Left cardiac atrium (tissue), 4 donors: ENCODE data around the gene PBRM1. TPM values are rescaled to one million over a fixed set of nuclear protein-coding genes. Genes with fewer than 3 reads are reported as not detected.
A peak's percentile ranks its signal among the peaks of the same experiment; 100 is the strongest.
"Not testable (repeated sequence)": the region's sequence is repeated elsewhere in the genome, so short reads cannot be mapped to it uniquely, and the experiment has no call there.

ENCODE experiments used
- ATAC-seq, 2 donors: fragments of 200-7000 bp; cut with Tn5 transposase; one replicate each; pipeline ENCODE4 v1.9.1; 2020; ENCODE audit warnings: mild to moderate bottlenecking in 2 of 2, moderate library complexity in 2 of 2
- DNase-seq: peaks from one replicate; pipeline ENCODE4 v3.0.0-alpha.2; 2020
- intact Hi-C, 2 donors: fragments of 100-400 bp; cut with DNase I; formaldehyde crosslinking; loops; one replicate each; pipeline versions ENCODE4 v1.14.1 to v1.15.1; 2022 to 2023
- total RNA-seq, 2 donors: library from RNA; stranded (reverse); fragmentation: NEBNext Ultra II Directional; extraction: Animal tissue kit (Norgen Biotek cat#: 25700); gene quantifications; one replicate each; pipeline ENCODE4 v1.2.1, GENCODE V29; 2021
- donor health status: DM: no; HTN: yes; CAD: no.
- donor health status: DM: no; HTN: yes; CAD: no; lungs with severe emphysema.
- donor health status: DM: yes; HTN: yes; CAD: no.
- donor health status: Dilated cardiomyopathy.

The PBRM1 gene
- total RNA-seq, 2 donors from 2014 or later, result 50.7 to 54.4 TPM

DNA sequence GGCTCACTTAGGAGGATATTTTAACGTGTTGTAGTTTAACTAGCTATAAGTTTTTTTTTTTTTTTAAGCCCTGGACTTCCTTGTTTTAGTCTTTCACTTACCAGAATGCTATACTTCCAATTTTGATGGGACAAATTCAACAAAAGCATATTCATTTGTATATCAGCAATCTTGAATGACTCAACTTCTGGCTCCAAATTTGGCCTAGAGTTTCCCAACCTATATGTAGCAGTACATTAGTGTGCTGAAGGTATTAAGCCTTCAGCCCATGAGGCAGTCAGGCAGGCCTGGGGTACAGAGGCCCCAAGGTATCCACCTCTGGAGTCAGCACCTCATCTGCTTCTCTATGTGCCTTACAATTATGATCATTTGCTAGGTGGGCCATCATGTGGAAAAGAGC, 5.9 kb downstream of the PBRM1 start:
- DNase-seq (no peak), ATAC-seq (no peak)
- intact Hi-C loops, result loop anchor here (10.0 kb wide), 2 partner anchors 205 to 225 kb away; partner anchors contain the start of genes NISCH (in 1 of the 2) and TNNC1 (in 1 of the 2)

DNA sequence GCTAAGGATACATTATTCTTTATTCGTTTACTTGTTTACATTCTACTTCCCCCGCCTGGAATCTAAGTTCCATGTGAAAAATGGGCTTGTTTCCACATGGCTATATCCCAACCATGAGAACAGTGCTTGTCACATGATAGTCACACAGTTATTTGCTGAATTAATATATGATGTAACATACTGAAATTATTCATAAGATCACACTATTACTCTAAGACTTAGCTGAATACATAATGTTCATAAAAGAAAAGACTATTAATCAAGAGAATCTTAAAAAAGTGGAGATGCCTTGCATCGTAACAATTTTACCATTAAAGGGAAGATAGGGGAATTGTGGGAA, 6.5 kb downstream of the PBRM1 start:
- DNase-seq (no peak), ATAC-seq (no peak)
- intact Hi-C loops, result no loop called here

DNA sequence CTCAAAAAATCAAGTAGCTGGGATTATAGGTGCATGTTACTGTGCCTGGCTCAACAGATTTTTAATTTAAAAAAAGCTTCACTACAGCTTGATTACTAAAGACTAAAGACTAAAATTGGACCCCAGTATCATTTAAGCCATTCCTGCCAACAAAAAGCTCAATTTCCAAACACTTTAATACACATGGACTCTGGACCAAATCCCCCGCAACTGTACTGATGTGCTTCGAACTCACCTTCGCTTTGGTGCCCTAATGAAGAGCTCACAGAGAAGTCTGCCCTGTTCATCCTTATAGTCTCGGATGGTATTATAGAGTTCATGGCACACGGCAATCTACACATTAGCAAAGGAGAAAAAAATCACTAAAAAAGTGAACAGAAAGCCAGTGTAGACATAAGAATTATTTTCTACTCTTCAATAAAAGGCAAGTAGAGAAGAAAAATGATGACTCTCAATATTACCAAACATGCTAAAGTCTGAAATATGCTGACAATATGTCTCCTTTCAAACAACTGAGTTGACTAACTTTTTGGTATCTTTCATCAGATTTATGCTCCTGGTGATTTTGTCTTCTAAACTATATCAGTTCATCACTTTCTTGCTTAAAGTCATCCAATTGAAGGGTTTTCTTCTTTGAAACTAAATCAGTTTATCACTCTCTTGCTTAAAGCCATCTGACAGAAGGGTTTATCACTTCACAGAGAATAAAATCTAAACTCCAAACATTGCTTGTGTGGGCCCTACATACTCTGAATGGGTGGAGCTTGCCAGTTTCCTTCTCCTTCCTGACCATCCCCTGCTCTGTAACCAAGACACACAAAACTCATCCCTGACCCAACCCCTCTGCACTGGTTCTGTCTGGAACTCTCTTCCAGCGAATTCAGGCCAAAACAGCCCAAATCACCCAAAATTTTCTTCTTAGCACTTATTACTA, 7.2 kb downstream of the PBRM1 start:
- DNase-seq (no peak), ATAC-seq (no peak)
- intact Hi-C loops, result no loop called here

DNA sequence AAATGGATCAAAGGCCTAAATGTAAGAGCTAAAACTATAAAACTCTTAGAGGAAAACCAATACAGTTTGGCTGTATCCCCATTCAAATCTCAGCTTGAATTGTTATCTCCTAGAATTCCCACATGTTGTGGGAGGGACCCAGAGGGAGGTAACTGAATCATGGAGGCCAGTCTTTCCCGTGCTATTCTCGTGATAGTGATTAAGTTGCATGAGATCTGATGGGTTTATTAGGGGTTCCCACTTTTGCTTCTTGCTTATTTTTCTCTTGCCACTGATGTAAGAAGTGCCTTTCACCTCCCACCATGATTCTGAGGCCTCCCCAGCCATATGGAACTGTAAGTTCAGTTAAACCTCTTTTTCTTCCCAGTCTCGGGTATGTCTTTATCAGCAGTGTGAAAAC, 9.5 kb downstream of the PBRM1 start:
- intact Hi-C loops, DNase-seq, ATAC-seq: not testable (repeated sequence)

DNA sequence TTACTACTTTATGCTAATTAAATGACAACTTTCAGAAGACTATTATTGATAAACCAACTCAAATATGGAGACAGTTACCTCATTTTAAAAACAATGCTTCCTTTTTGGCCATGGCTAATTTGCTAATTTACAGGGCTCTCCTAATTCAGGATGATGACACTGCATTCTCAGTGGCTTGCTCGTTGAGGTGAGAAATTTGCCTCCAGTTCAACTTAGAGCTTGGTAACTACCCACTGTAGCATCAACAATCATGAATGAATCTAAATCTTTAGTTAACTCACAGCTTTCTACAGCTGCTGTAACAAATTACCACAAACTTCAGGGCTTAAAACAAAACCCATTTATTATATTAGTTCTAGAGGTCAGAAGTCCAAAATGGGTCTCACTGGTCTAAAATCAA, 14.0 kb downstream of the PBRM1 start:
- intact Hi-C loops, result no loop called here
- no peak for ATAC-seq
- no peak for DNase-seq

DNA sequence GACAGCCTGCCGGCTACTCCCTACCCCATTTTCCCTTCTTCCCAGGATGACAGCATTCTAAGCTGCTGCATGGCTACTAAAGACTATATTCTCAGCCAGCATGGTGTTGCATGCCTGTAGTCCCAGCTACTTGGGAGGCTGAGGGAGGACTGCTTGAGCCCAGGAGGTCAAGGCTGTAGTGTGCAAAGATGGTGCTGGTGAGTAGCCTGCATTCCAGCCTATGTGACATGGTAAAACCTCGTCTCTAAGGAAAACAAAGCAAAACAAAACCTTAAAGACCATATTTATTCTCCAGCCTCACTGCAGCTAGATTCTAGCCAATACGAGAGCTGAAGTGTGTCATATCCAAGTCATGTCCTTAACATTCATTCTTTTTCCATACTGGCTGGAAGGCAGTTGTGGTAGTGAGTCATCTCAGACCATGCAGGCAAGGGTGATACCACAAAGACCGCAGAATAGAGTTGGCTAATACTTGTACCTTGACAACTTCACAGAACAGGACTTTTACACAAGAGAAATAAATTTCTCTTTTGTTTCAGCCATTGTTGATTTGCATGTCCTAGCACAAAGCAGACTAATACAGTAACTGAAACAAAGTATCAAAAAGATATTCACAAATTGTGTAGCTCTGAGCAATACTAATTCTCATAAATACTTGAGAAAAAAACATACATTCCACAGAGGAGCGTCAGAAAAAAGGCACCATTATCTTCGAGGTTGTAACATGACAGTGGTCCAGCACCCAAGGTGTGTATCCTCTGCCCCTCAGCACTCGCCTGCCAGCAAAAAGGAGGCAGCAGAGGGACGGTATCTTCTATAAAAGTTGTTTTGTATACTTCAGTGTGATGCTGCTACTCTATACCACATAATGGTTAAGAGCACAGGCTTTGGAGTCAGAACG, 14.8 kb downstream of the PBRM1 start:
- intact Hi-C loops, result no loop called here
- DNase-seq (no peak), ATAC-seq (peak; percentile 65 to 98)

DNA sequence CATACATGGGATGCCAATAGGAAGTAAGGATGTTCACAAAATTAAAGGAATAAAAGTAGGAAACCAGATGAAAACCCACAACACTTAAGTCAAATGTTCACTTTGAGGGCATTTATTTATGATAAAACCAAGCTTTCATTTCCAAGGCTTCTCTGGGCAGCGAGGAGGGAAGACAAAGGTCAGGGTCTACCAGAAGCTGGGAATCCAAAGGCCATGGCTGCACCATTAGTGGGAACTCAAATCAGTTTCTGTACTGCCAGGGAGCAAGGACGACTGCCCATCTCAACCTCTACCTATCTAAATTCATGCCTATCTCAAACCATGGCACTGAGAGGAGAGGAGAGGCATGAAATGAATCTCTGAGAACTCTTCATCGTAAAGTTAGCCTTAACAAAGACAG, 22.6 kb downstream of the PBRM1 start:
- DNase-seq (no peak), ATAC-seq (no peak)
- intact Hi-C loops, result no loop called here

DNA sequence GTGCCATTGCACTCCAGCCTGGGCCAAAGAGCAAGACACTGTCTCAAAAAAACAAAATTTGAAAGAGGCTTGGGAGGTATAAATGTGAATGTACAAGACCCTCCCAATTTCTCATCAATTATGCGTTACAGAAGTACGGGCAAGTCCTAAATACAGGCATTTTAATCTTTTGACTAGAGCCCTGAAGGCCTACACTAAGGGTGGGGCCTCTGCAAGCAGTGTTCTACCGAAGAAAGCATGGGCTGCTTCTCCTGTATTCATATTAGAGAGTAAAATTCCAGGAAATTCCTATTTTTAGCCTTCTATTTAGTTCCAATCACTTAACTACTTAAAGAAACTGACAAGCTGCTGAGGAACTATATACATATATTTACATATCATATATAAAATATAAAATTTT, 25.7 kb downstream of the PBRM1 start:
- intact Hi-C loops, result no loop called here
- ATAC-seq, result no peak
- no peak for DNase-seq

DNA sequence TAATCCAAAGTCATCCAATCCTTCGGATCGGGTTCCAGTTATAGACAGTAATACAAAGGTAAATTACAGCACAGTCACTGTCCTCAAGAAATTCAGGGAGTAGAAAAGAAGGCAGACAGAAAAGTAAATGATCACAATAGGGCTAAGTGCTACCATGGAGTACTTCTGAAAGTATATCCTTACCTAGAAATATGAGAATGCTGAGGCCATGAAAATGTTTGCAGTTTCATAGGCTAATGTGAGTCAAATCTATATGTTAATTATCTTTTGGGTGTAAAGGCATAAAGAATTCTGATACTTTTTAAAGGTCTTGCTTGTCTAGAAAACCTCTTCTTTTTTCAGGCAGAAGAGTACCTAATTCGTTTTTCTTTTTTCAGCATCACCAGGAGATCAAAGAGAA, 29.8 kb downstream of the PBRM1 start:
- intact Hi-C loops, result no loop called here
- DNase-seq (no peak), ATAC-seq (no peak)

DNA sequence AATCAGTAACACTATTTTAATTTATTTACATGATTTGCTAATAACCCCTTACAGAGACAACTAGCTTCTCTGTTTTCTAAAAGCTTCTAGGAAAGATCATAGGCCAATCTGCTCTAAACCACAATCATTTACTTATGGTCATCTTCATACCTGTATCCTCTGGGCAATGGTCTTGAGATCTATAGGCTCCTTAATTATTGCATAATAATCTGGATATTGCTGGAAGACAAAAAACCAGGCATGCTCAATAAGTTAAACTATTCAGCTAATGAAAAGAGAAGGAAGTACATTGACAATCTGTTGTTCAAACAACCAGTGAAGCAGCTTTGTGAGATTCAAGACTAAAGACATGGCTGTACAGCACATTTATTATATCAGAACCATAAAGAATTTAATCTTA, 34.1 kb downstream of the PBRM1 start:
- ATAC-seq (no peak), DNase-seq (no peak)
- intact Hi-C loops, result no loop called here

DNA sequence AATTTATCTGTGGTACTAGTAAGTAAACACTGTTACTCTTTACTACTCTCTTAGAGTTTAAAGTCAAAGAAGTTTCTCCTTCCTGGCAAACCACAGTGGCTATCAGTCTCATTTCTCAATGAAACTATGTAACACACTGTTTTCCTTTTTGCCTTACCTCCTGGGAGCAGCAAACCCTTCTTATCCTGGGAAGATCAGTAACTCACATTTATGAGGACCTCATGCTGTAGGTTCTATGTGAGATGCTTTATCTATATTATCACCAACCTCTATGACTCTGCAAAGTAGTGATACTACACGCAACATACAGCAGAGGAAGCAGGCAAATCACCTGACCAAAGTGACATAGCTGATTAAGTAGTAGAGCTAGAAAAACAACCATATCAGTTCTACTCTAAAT, 35.3 kb downstream of the PBRM1 start:
- ATAC-seq (no peak), DNase-seq (no peak)
- intact Hi-C loops, result no loop called here

DNA sequence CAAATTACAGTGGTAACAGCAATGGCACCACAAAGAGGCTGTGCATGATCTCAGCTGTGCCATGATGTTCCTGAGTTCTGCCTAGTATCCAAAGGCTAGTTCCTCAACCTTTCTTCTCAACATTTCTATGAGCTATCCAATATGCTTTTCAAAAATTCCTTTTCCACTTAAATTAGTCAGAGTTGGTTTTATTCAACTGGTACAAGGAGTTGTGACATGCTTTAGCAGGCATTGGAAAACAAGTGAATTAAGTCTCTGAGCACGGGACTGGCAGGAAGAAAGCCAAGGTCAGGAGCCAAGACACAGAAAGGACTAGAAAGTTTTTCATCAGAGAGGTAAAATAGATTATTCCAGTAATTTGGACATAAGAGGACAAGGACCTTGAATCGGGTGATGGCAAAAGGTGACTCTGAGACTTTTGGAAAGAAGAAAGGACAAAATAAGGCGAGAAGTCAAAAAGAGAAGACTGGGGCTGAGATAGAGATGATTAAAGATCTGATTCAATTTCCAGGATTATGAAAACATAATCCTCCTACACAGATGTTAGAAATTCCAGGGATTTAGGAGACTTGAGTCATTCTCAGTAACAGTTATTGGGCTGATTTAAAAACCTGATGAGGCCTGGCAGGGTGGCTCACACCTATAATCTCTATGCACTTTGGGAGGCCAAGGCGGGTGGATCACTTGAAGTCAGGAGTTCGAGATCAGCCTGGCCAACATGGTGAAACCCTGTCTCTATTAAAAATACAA, 36.1 kb downstream of the PBRM1 start:
- peak in 1 of 2 donors; percentile 40 for ATAC-seq
- intact Hi-C loops, result no loop called here

DNA sequence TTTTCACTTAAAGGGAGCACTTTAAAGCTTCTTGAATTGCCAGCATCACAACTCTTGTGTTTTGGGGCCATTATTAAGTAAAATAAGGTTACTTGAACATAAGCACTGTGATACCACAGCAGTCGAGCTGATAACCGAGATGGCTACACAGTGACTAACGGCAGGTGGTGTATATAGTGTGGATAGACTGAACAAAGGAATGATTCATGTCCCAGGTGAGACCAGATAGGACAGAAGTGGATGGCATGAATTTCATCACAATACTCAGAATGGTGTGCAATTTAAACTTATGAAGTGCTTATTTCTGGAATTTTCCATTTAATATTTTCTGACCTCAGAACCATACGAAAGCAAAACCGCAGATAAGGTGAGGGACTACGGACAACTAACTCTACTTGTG, 40.2 kb downstream of the PBRM1 start:
- intact Hi-C loops, result no loop called here
- DNase-seq, result no peak
- ATAC-seq, result no peak

More for the DNA sequence above, 36.1 kb downstream of the PBRM1 start:
- DNase-seq, result no peak

DNA sequence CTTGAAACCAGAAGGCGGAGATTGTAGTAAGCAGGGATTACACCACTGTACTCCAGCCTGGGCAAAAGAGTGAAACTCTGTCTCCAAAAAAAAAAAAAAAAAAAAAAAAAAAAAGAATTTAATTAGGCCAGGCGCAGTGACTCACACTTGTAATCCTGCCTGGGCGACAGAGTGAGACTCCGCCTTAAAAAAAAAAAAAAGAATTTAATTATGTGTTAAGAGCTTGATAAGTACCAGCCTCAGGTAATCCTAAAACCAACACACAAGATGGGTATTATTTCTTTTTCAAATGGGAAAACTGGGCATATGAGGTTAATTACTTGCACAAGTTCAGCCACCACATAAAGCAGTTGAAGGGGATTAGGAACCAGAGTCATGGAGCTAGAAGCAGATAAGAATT, 49.0 kb downstream of the PBRM1 start:
- peak in 1 of 2 donors; percentile 22 for ATAC-seq

DNA sequence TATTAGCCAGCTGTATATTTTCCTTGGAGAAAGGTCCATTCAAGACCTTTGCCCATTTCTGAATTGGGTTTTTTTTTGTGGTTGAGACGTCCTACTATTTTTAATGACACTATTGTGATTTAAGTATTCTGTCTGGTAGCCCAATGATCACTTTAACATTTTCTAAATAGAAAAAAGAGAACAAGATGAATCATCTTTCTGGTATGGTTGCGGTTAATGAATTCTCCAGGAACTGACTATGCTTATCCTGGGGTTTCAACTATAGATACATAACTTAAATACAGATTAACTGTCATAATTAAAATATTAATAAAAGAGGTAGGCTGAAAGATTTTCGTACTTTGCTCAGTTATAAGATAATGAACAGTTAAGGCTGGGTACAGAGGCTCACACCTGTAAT, 51.9 kb downstream of the PBRM1 start:
- no peak for DNase-seq
- intact Hi-C loops, result no loop called here
- no peak for ATAC-seq

More for the DNA sequence above, 49.0 kb downstream of the PBRM1 start:
- DNase-seq, result no peak
- intact Hi-C loops, result no loop called here

DNA sequence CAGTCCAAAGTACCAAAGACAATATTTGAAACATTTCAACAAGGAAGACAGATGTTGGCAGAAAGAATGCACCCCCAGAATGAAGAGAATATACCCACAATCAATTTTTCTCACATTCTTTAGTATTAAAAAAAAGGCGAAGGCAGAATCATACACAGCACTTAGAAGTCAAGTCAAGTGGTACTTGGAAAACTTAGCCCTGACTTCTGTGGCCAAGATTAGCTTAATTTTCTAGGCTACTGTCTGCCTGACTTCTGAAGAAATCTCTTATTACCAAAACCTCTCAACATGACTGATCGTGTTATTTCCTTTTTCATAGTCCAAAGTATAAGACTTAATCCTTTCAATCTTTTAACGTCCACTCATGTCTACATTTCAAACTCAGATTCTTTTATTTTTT, 60.7 kb downstream of the PBRM1 start:
- DNase-seq (no peak), ATAC-seq (no peak)
- intact Hi-C loops, result no loop called here

DNA sequence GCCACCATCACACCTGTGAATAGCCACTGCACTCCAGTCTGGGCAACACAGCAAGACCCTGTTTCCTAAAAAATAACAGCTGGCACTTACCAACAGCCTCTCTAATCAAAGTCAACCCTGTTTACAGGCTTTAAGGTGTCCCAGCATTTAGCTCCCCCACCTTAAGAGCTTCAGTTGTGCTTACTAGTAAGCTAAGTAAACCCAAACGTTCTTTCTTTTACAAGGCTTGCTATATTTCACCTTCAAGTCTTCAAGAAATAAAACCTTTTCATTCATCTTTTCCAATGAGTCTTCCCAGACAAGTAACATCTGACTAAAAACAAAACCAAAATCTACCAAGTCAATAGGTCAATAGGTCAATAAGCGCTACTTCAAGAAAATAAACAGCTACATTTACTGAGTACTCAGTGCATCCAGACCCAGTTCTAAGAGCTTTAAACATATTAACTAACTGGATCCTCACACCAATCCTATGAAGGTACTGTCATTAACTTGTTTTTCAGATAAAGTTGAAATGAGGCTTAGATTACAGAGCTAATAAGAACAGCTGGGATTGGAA, 62.4 kb downstream of the PBRM1 start:
- ATAC-seq (no peak), DNase-seq (no peak)
- intact Hi-C loops, result no loop called here

DNA sequence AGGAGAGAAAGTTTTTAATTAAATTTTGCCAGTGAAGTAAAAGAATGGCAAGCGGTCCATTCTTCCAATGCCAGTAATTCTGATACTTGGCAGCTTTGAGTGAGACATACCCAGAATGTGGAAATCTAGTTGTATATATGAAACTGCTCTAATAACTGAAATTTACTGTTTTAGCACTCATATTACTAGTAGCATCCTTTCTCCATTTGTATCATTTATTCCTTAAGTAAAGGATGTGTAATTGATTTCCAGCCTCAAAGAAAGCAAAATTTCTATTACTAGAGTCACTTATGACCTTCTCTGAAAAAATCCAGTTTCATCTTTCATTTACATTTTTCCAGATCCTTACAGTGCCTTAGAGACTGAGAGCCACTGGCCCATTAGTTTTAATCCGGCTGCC, 65.1 kb downstream of the PBRM1 start:
- no peak for ATAC-seq
- intact Hi-C loops, result no loop called here
- no peak for DNase-seq

DNA sequence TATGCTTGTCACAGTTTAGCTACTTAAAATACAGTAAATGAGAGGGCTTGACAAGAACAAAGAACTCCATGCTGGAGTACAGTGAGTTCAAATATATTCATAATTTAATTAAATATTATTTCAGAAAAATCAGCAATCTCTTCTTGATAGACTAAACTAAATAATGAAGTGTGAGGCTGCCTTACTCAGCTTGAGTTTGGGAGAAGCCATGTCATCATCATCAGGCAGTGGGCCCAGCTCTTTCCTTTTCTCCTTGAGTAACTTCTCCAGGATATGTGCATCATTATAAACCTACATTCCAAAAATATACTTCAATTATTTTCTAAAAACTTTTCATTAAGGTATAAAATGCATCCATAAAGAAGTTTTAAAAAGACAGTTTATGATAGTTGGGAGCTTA, 70.5 kb downstream of the PBRM1 start:
- DNase-seq (no peak), ATAC-seq (no peak)
- intact Hi-C loops, result no loop called here
